Spleen (tissue), 11 donors: ENCODE data around the gene SNX33. TPM values are rescaled to one million over a fixed set of nuclear protein-coding genes. Genes with fewer than 3 reads are reported as not detected.
"Not testable (repeated sequence)": the region's sequence is repeated elsewhere in the genome, so short reads cannot be mapped to it uniquely, and the experiment has no call there.

Experiments used
- DNase-seq: peaks from one replicate; pipeline ENCODE4 v3.0.0-alpha.2; 2020
- H3K27ac ChIP-seq, 8 donors: fragments of 200-600 bp; sonication (generic) in 7 of 8; 1 replicate in 4 of 8; 2 replicates in 4 of 8; pipeline versions ENCODE4 v1.5.0 to v1.8.0; 2016 to 2021; ENCODE audit warnings: inconsistent platforms in 4 of 8, mild to moderate bottlenecking in 4 of 8, moderate library complexity in 1 of 8
- H3K27me3 ChIP-seq, 7 donors: fragments of 200-600 bp; sonication (generic) in 6 of 7; replicated peaks in 1 of 7; 1 replicate in 4 of 7; 2 replicates in 3 of 7; pipeline versions ENCODE4 v1.5.0 to v1.8.0; 2016 to 2021; ENCODE audit warnings: inconsistent platforms in 3 of 7, mild to moderate bottlenecking in 1 of 7
- H3K36me3 ChIP-seq, 6 donors: fragments of 200-600 bp; sonication (generic) in 5 of 6; 1 replicate in 4 of 6; 2 replicates in 2 of 6; pipeline versions ENCODE4 v1.5.0 to v1.8.0; 2016 to 2021; ENCODE audit warnings: inconsistent platforms in 2 of 6
- H3K4me1 ChIP-seq, 6 donors: fragments of 200-600 bp; sonication (generic) in 5 of 6; 1 replicate in 3 of 6; 2 replicates in 3 of 6; pipeline versions ENCODE4 v1.5.0 to v1.8.0; 2016 to 2021; ENCODE audit warnings: inconsistent platforms in 3 of 6
- H3K4me3 ChIP-seq, 8 donors: fragments of 200-600 bp; sonication (generic) in 7 of 8; 1 replicate in 4 of 8; 2 replicates in 4 of 8; pipeline versions ENCODE4 v1.5.0 to v1.8.0; 2016 to 2021; ENCODE audit warnings: inconsistent platforms in 4 of 8, mild to moderate bottlenecking in 4 of 8, moderate library complexity in 2 of 8
- H3K9me3 ChIP-seq, 8 donors: fragments of 200-600 bp; sonication (generic) in 7 of 8; 1 replicate in 4 of 8; 2 replicates in 4 of 8; pipeline versions ENCODE4 v1.5.0 to v1.8.0; 2016 to 2021; ENCODE audit warnings: inconsistent platforms in 4 of 8
- POLR2A ChIP-seq, 3 donors: fragments of 450-650 bp; IDR thresholded peaks; one replicate each; pipeline ENCODE4 v1.5.1; 2017; ENCODE audit warnings: antibody characterized with exemption in 3 of 3, mild to moderate bottlenecking in 1 of 3
- POLR2AphosphoS5 ChIP-seq, 3 donors: sonication (generic); formaldehyde crosslinking; IDR thresholded peaks; one replicate each; pipeline ENCODE4 v1.5.1; 2017; ENCODE audit warnings: antibody characterized with exemption in 3 of 3
- WGBS, 5 donors: extraction: QIAGEN DNeasy Blood & Tissue Kit in 3 of 5; methylation state at CpG; one replicate each; pipeline versions ENCODE4 v1.1.5 to v1.1.7; 2013 to 2018; 5-methylcytosine and 5-hydroxymethylcytosine counted together
- intact Hi-C: fragments of 100-400 bp; cut with DNase I; formaldehyde crosslinking; loops from one replicate; pipeline ENCODE4 v1.15.0; 2023; ENCODE audit warnings: low total_unique reads
- polyA plus RNA-seq, 3 donors: library from polyadenylated mRNA; stranded (reverse); fragments of 200-250 nt; gene quantifications; one replicate each; pipeline ENCODE4 v1.2.1, GENCODE V29; 2013
- total RNA-seq, 7 donors: library from RNA; depleted of rRNA in 3 of 7; stranded (reverse); fragments of >200 nt in 3 of 7; fragmentation: NEBNext Ultra II Directional in 4 of 7; extraction: Animal tissue kit (Norgen Biotek cat#: 25700) in 4 of 7; gene quantifications; one replicate each; pipeline versions ENCODE4 v1.1.0 to v1.2.1, GENCODE V29; 2016 to 2021
- TF ChIP-seq, protein P1 (sequence below), 11 experiments: fragments of 200-600 bp in 7 of 11; fragments of 450-650 bp in 4 of 11; sonication (generic) in 4 of 11; IDR thresholded peaks in 8 of 11; conservative IDR thresholded peaks in 3 of 11; 1 replicate in 7 of 11; 2 replicates in 4 of 11; pipeline versions ENCODE4 v1.4.0 to v1.8.0; 2016 to 2021; ENCODE audit warnings: antibody characterized with exemption in 11 of 11, inconsistent platforms in 4 of 11, mild to moderate bottlenecking in 1 of 11
- donor health status: healthy with polysubstance abuse.
- donor health status: DM: no; HTN: no; CAD: no; lungs with moderate emphysema.
- donor health status: DM: no; HTN: no; CAD: no.
- donor health status: Bipolar disorder and iron deficiency.
- donor health status: healthy.
- donor health status: DM: no; HTN: no; CAD: no.
- donor health status: DM: yes; HTN: yes; CAD: no.

SNX33 gene
- total and polyA plus RNA-seq, 10 donors, result 4.3 to 22.8 (median 16.5) TPM

DNA sequence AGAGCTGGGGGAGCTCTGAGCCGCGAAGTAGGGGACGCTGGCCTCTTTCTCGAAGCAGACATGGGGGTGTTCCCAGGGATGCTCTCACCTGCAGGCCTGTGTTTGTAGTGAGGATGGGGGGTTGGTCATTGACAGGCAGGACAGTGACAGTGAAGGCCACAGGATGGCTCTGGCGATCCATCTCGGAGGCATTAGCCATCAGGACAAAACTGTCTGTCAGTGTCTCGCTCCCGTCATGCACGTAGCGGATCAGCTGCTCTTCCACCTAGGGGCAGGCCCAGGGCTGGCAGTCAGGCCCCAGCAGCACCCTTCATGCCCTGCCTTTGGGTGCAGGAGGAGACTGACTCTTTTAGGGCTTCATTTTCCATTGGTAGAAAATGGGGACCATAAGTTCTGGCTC is 36.9 kb downstream of the SNX33 start:
- no peak overlapping the region for H3K27ac ChIP-seq
- no peak overlapping the region for H3K4me3 ChIP-seq
- intact Hi-C loops, result no loop called here
- H3K9me3 ChIP-seq, result no peaks in the 10 kb centered on the region
- no peak for DNase-seq
- H3K4me1 ChIP-seq, result peaks cover 0 to 16% (median 8%) of the 10 kb centered on the region in 6 donors
- H3K27me3 ChIP-seq, result peaks cover 0 to 12% (median 0%) of the 10 kb centered on the region in 7 donors
- TF ChIP-seq POLR2AphosphoS5 (IDR thresholded peaks at IDR 0.05) (no peak), POLR2A (IDR thresholded peaks at IDR 0.05) (no peak)
- TF ChIP-seq, protein P1, sequence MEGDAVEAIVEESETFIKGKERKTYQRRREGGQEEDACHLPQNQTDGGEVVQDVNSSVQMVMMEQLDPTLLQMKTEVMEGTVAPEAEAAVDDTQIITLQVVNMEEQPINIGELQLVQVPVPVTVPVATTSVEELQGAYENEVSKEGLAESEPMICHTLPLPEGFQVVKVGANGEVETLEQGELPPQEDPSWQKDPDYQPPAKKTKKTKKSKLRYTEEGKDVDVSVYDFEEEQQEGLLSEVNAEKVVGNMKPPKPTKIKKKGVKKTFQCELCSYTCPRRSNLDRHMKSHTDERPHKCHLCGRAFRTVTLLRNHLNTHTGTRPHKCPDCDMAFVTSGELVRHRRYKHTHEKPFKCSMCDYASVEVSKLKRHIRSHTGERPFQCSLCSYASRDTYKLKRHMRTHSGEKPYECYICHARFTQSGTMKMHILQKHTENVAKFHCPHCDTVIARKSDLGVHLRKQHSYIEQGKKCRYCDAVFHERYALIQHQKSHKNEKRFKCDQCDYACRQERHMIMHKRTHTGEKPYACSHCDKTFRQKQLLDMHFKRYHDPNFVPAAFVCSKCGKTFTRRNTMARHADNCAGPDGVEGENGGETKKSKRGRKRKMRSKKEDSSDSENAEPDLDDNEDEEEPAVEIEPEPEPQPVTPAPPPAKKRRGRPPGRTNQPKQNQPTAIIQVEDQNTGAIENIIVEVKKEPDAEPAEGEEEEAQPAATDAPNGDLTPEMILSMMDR (IDR thresholded peaks at IDR 0.05 in 8 of 11, conservative IDR thresholded peaks at IDR 0.05 in 3 of 11), result no peak
- peaks cover 0 to 9% (median 0%) of the 10 kb centered on the region in 6 donors for H3K36me3 ChIP-seq
- 86 to 94% (median 94%) methylated on average over 7 to 10 of the region's 10 CpGs for WGBS, 5 donors

- no peaks in the 10 kb centered on the region for H3K9me3 ChIP-seq
- DNase-seq, result no peak
- H3K4me1 ChIP-seq, result peaks cover 0 to 16% (median 8%) of the 10 kb centered on the region in 6 donors
- TF ChIP-seq, protein P1 (IDR thresholded peaks at IDR 0.05 in 8 of 11, conservative IDR thresholded peaks at IDR 0.05 in 3 of 11), result no peak
- TF ChIP-seq POLR2AphosphoS5 (IDR thresholded peaks at IDR 0.05) (peak in 1 of 3 donors; percentile 8), POLR2A (IDR thresholded peaks at IDR 0.05) (no peak)
- no peak overlapping the region for H3K4me3 ChIP-seq
- no peak overlapping the region for H3K27ac ChIP-seq
- intact Hi-C loops, result no loop called here
- WGBS, 5 donors, result 66 to 80% (median 75%) methylated on average over 6 to 12 of the region's 12 CpGs
- peaks cover 0 to 14% (median 0%) of the 10 kb centered on the region in 7 donors for H3K27me3 ChIP-seq
- peaks cover 0 to 9% (median 0%) of the 10 kb centered on the region in 6 donors for H3K36me3 ChIP-seq
Measured at GRCh38 chr15:75685195-75685594, 37.5 kb downstream of the SNX33 start.

- WGBS, 5 donors, result 32 to 70% (median 35%) methylated on average over 5 to 14 of the region's 14 CpGs
- H3K36me3 ChIP-seq, H3K9me3 ChIP-seq, H3K4me3 ChIP-seq, intact Hi-C loops, H3K27ac ChIP-seq: not testable (repeated sequence)
- H3K4me1 ChIP-seq, result peaks cover 0 to 16% (median 8%) of the 10 kb centered on the region in 6 donors
- peaks cover 0 to 14% (median 0%) of the 10 kb centered on the region in 7 donors for H3K27me3 ChIP-seq
- DNase-seq, result peak; percentile 92
- TF ChIP-seq POLR2AphosphoS5 (IDR thresholded peaks at IDR 0.05), result peak in 1 of 3 donors; percentile 8
- TF ChIP-seq, protein P1 (IDR thresholded peaks at IDR 0.05 in 8 of 11, conservative IDR thresholded peaks at IDR 0.05 in 3 of 11), result peak; percentile 49 to 92 (median 73)
Measured at GRCh38 chr15:75686212-75686642, 38.5 kb downstream of the SNX33 start.

- no peaks in the 10 kb centered on the region for H3K9me3 ChIP-seq
- no peak for TF ChIP-seq POLR2AphosphoS5 (IDR thresholded peaks at IDR 0.05)
- TF ChIP-seq, protein P1 (IDR thresholded peaks at IDR 0.05 in 8 of 11, conservative IDR thresholded peaks at IDR 0.05 in 3 of 11), result no peak
- TF ChIP-seq POLR2A (IDR thresholded peaks at IDR 0.05), result no peak
- peaks cover 0 to 23% (median 9%) of the 10 kb centered on the region in 6 donors for H3K4me1 ChIP-seq
- no peak for DNase-seq
- H3K4me3 ChIP-seq, result no peak overlapping the region
- H3K27ac ChIP-seq, result no peak overlapping the region
- peaks cover 0 to 9% (median 0%) of the 10 kb centered on the region in 6 donors for H3K36me3 ChIP-seq
- peaks cover 0 to 17% (median 0%) of the 10 kb centered on the region in 7 donors for H3K27me3 ChIP-seq
- intact Hi-C loops, result no loop called here
- 85 to 96% (median 87%) methylated on average over 16 to 44 of the region's 44 CpGs for WGBS, 5 donors
Measured at GRCh38 chr15:75687486-75688277, 40.0 kb downstream of the SNX33 start.
